Adrenal gland (tissue), 12 donors: ENCODE data around the gene EYS. TPM values are rescaled to one million over a fixed set of nuclear protein-coding genes. Genes with fewer than 3 reads are reported as not detected.
"Not testable (repeated sequence)": the region's sequence is repeated elsewhere in the genome, so short reads cannot be mapped to it uniquely, and the experiment has no call there.

ENCODE experiments used
- DNase-seq, 7 donors: peaks; one replicate each; pipeline ENCODE4 v3.0.0-alpha.2; 2019 to 2020
- H3K27ac ChIP-seq, 5 donors: fragments of 200-600 bp; sonication (generic) in 4 of 5; 1 replicate in 3 of 5; 2 replicates in 2 of 5; pipeline versions ENCODE4 v1.5.1 to v1.8.0; 2016 to 2020; ENCODE audit warnings: mild to moderate bottlenecking in 1 of 5
- H3K27me3 ChIP-seq: fragments of 200-600 bp; 2 replicates; pipeline ENCODE4 v1.8.0; 2021
- H3K36me3 ChIP-seq, 2 donors: fragments of 200-600 bp; replicated peaks in 1 of 2; 1 replicate in 1 of 2; 2 replicates in 1 of 2; pipeline versions ENCODE4 v1.5.1 to v1.8.0; 2018 to 2022
- H3K4me1 ChIP-seq, 2 donors: fragments of 200-600 bp; replicated peaks in 1 of 2; 1 replicate in 1 of 2; 2 replicates in 1 of 2; pipeline versions ENCODE4 v1.5.1 to v1.8.0; 2018 to 2021
- H3K4me3 ChIP-seq, 4 donors: fragments of 200-600 bp; sonication (generic) in 3 of 4; one replicate each; pipeline ENCODE4 v1.5.1; 2016 to 2018
- H3K9me3 ChIP-seq, 3 donors: fragments of 200-600 bp; sonication (generic) in 1 of 3; replicated peaks in 1 of 3; 1 replicate in 2 of 3; 2 replicates in 1 of 3; pipeline versions ENCODE4 v1.5.1 to v1.8.0; 2016 to 2021
- POLR2A ChIP-seq, 2 donors: fragments of 450-650 bp; IDR thresholded peaks; one replicate each; pipeline ENCODE4 v1.6.1; 2017; ENCODE audit warnings: antibody characterized with exemption in 2 of 2, mild to moderate bottlenecking in 2 of 2, moderate library complexity in 1 of 2
- WGBS, 4 donors: extraction: QIAGEN DNeasy Blood & Tissue Kit in 2 of 4; methylation state at CpG; one replicate each; pipeline versions ENCODE4 v1.1.5 to v1.1.7; 2013 to 2017; 5-methylcytosine and 5-hydroxymethylcytosine counted together
- intact Hi-C, 2 donors: fragments of 100-400 bp; cut with DNase I; formaldehyde crosslinking; loops; one replicate each; pipeline versions ENCODE4 v1.14.1 to v1.15.0; 2022 to 2023
- polyA plus RNA-seq, 3 donors: library from polyadenylated mRNA; stranded (reverse); fragments of 200-250 nt in 2 of 3; fragments of 350-450 nt in 1 of 3; fragmentation: Illumina TruSeq in 1 of 3; extraction: RNeasy Lipid Tissue Mini Kit (QIAGEN cat#74804) in 1 of 3; gene quantifications; one replicate each; pipeline ENCODE4 v1.2.3, GENCODE V29; 2013 to 2014
- total RNA-seq, 9 donors: library from RNA; depleted of rRNA in 4 of 9; stranded (reverse); fragments of >200 nt in 4 of 9; fragments of 120-200 nt in 1 of 9; fragmentation: NEBNext Ultra II Directional in 1 of 9; extraction: Animal tissue kit (Norgen Biotek cat#: 25700) in 1 of 9; gene quantifications; one replicate each; pipeline versions ENCODE4 v1.1.0 to v1.2.4, GENCODE V29; 2013 to 2023
- TF ChIP-seq, protein P1 (sequence below), 6 experiments: fragments of 450-650 bp in 4 of 6; fragments of 200-600 bp in 2 of 6; sonication (generic) in 1 of 6; IDR thresholded peaks; 1 replicate in 5 of 6; 2 replicates in 1 of 6; pipeline versions ENCODE4 v1.5.1 to v1.8.0; 2016 to 2021; ENCODE audit warnings: antibody characterized with exemption in 6 of 6, mild to moderate bottlenecking in 2 of 6, moderate library complexity in 1 of 6
- donor health status: healthy with polysubstance abuse.
- donor health status: Bipolar disorder and iron deficiency.
- donor health status: DM: yes; HTN: yes; CAD: no.
- donor health status: DM: no; HTN: no; CAD: no.
- donor health status: DM: no; HTN: no; CAD: no.
- donor health status: DM: yes; HTN: yes; CAD: no.

EYS gene
- total and polyA plus RNA-seq, 12 donors: 0.03 to 3.1 (median 0.18) TPM; not detected in 7

GRCh38 chr6:65524232-65524631 lies 182.8 kb downstream of the EYS start:
- Histone ChIP-seq H3K27ac (no peak overlapping the region), H3K9me3 (no peaks in the 10 kb centered on the region), H3K4me1 (no peaks in the 10 kb centered on the region), H3K36me3 (no peaks in the 10 kb centered on the region), H3K27me3 (no peaks in the 10 kb centered on the region), H3K4me3 (no peak overlapping the region)
- no peak for DNase-seq
- TF ChIP-seq POLR2A (IDR thresholded peaks at IDR 0.05): no peak
- TF ChIP-seq, protein P1, sequence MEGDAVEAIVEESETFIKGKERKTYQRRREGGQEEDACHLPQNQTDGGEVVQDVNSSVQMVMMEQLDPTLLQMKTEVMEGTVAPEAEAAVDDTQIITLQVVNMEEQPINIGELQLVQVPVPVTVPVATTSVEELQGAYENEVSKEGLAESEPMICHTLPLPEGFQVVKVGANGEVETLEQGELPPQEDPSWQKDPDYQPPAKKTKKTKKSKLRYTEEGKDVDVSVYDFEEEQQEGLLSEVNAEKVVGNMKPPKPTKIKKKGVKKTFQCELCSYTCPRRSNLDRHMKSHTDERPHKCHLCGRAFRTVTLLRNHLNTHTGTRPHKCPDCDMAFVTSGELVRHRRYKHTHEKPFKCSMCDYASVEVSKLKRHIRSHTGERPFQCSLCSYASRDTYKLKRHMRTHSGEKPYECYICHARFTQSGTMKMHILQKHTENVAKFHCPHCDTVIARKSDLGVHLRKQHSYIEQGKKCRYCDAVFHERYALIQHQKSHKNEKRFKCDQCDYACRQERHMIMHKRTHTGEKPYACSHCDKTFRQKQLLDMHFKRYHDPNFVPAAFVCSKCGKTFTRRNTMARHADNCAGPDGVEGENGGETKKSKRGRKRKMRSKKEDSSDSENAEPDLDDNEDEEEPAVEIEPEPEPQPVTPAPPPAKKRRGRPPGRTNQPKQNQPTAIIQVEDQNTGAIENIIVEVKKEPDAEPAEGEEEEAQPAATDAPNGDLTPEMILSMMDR (IDR thresholded peaks at IDR 0.05): no peak
- intact Hi-C loops: no loop called here
- WGBS, 4 donors: 86 to 90% (median 87%) methylated on average over 2 of the region's 2 CpGs

GRCh38 chr6:65505736-65506135 lies 201.3 kb downstream of the EYS start:
- Histone ChIP-seq H3K27me3 (no peaks in the 10 kb centered on the region), H3K27ac (no peak overlapping the region), H3K36me3 (no peaks in the 10 kb centered on the region), H3K9me3 (no peaks in the 10 kb centered on the region), H3K4me3 (no peak overlapping the region), H3K4me1 (no peaks in the 10 kb centered on the region)
- no peak for DNase-seq
- TF ChIP-seq POLR2A (IDR thresholded peaks at IDR 0.05): no peak
- TF ChIP-seq, protein P1 (IDR thresholded peaks at IDR 0.05): no peak
- intact Hi-C loops: no loop called here
- 80 to 82% (median 82%) methylated on average over 4 of the region's 4 CpGs for WGBS, 4 donors

GRCh38 chr6:65501045-65501444 lies 206.0 kb downstream of the EYS start:
- no peak for DNase-seq
- Histone ChIP-seq H3K4me1 (no peaks in the 10 kb centered on the region), H3K9me3 (no peaks in the 10 kb centered on the region), H3K36me3 (no peaks in the 10 kb centered on the region), H3K27ac (no peak overlapping the region), H3K4me3 (no peak overlapping the region), H3K27me3 (no peaks in the 10 kb centered on the region)
- intact Hi-C loops: no loop called here
- TF ChIP-seq POLR2A (IDR thresholded peaks at IDR 0.05): no peak
- TF ChIP-seq, protein P1 (IDR thresholded peaks at IDR 0.05): no peak
- 75 to 85% (median 81%) methylated on average over 2 of the region's 2 CpGs for WGBS, 4 donors

- intact Hi-C loops: not testable (repeated sequence)
- WGBS, 4 donors: 77 to 93% (median 88%) methylated on average over 7 of the region's 7 CpGs
Measured at GRCh38 chr6:65483652-65484051, 223.4 kb downstream of the EYS start.

GRCh38 chr6:65469650-65470049 lies 237.4 kb downstream of the EYS start:
- H3K27ac ChIP-seq: no peak overlapping the region
- intact Hi-C loops: no loop called here

More at GRCh38 chr6:65483652-65484051, 223.4 kb downstream of the EYS start:
- not testable (repeated sequence) for H3K27ac ChIP-seq, H3K9me3 ChIP-seq, H3K36me3 ChIP-seq, H3K4me3 ChIP-seq, DNase-seq, H3K4me1 ChIP-seq, H3K27me3 ChIP-seq

More at GRCh38 chr6:65469650-65470049, 237.4 kb downstream of the EYS start:
- H3K27me3 ChIP-seq: no peaks in the 10 kb centered on the region
- H3K36me3 ChIP-seq: no peaks in the 10 kb centered on the region
- TF ChIP-seq POLR2A (IDR thresholded peaks at IDR 0.05): no peak
- TF ChIP-seq, protein P1 (IDR thresholded peaks at IDR 0.05): no peak
- DNase-seq: no peak
- H3K4me3 ChIP-seq: no peak overlapping the region
- peaks cover 0 to 5% of the 10 kb centered on the region in 2 donors for H3K4me1 ChIP-seq
- H3K9me3 ChIP-seq: no peaks in the 10 kb centered on the region
